HCT116 (cell line): ENCODE measurements around the gene FBH1.

Experiments
- EZH2 ChIP-seq: fragments of 200-600 bp; sonication (generic); IDR thresholded peaks from 2 replicates; pipeline ENCODE4 v1.6.1; 2017; ENCODE audit warnings: antibody characterized with exemption, mixed run types
- JUND ChIP-seq: IDR thresholded peaks from 2 replicates; pipeline ENCODE4 v1.6.1; 2012
- POLR2A ChIP-seq: IDR thresholded peaks from 2 replicates; pipeline ENCODE4 v1.7.0; 2011; ENCODE audit warnings: borderline replicate concordance; ENCODE audit not compliant: insufficient read depth, insufficient read length; ENCODE audit errors: extremely low read depth
- POLR2AphosphoS5 ChIP-seq: IDR thresholded peaks from 2 replicates; pipeline ENCODE4 v1.6.1; 2011; ENCODE audit warnings: mild to moderate bottlenecking, low read depth, low read length, moderate library complexity
- RAD21 ChIP-seq: IDR thresholded peaks from 2 replicates; pipeline ENCODE4 v1.6.1; 2012; ENCODE audit warnings: low read depth, mild to moderate bottlenecking
- REST ChIP-seq: IDR thresholded peaks from 2 replicates; pipeline ENCODE4 v1.6.1; 2012; ENCODE audit warnings: low read depth
- SP1 ChIP-seq: IDR thresholded peaks from 2 replicates; pipeline ENCODE4 v1.6.1; 2012; ENCODE audit warnings: low read depth
- YY1 ChIP-seq: IDR thresholded peaks from 2 replicates; pipeline ENCODE4 v1.6.1; 2011; ENCODE audit warnings: low read length, low read depth, moderate library complexity, mild to moderate bottlenecking; ENCODE audit not compliant: insufficient replicate concordance; ENCODE audit errors: extremely low read depth
- TF ChIP-seq, protein P1 (sequence below), 3 experiments: fragments of 200-600 bp in 1 of 3; sonication (generic) in 1 of 3; IDR thresholded peaks in 2 of 3; conservative IDR thresholded peaks in 1 of 3; 2 replicates each; pipeline ENCODE4 v1.5.1; 2012 to 2017; ENCODE audit warnings: low read depth in 2 of 3, low read length in 2 of 3, antibody characterized with exemption in 1 of 3, borderline replicate concordance in 1 of 3, control low read depth in 1 of 3, mild to moderate bottlenecking in 1 of 3, mixed read lengths in 1 of 3, mixed run types in 1 of 3, moderate library complexity in 1 of 3; ENCODE audit not compliant: insufficient read depth in 1 of 3
- TF ChIP-seq, protein P2 (sequence below): IDR thresholded peaks from 2 replicates; pipeline ENCODE4 v1.6.1; 2012

DNA sequence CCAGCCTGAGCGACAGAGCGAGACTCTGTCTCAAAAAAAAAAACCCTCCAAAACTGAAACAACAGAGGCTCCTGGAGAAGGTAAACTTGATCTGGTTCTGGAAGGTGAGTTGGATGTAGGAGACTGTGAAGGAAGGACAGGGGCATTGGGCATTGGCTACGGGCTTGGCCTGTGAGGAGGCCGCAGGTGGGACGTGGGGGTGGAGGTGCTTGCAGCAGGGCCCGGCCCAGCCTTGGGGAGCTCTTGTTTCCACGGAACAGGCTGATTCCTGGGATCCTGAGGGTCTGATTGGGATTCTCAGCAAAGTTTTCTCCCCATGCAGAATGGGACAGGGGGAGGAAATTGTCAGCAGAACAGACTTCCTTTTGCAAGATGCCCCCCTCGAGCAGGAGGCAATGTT lies 56.7 kb downstream of the FBH1 start:
- TF ChIP-seq POLR2A: no peak
- TF ChIP-seq, protein P1, sequence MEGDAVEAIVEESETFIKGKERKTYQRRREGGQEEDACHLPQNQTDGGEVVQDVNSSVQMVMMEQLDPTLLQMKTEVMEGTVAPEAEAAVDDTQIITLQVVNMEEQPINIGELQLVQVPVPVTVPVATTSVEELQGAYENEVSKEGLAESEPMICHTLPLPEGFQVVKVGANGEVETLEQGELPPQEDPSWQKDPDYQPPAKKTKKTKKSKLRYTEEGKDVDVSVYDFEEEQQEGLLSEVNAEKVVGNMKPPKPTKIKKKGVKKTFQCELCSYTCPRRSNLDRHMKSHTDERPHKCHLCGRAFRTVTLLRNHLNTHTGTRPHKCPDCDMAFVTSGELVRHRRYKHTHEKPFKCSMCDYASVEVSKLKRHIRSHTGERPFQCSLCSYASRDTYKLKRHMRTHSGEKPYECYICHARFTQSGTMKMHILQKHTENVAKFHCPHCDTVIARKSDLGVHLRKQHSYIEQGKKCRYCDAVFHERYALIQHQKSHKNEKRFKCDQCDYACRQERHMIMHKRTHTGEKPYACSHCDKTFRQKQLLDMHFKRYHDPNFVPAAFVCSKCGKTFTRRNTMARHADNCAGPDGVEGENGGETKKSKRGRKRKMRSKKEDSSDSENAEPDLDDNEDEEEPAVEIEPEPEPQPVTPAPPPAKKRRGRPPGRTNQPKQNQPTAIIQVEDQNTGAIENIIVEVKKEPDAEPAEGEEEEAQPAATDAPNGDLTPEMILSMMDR (IDR thresholded peaks at IDR 0.05 in 2 of 3, conservative IDR thresholded peaks at IDR 0.05 in 1 of 3; ENCODE audit: borderline replicate concordance in 1 of 3, insufficient read depth in 1 of 3, low read depth in 2 of 3, low read length in 2 of 3): no peak
- TF ChIP-seq, protein P2, sequence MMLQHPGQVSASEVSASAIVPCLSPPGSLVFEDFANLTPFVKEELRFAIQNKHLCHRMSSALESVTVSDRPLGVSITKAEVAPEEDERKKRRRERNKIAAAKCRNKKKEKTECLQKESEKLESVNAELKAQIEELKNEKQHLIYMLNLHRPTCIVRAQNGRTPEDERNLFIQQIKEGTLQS: no peak
- TF ChIP-seq EZH2: no peak
- no peak for TF ChIP-seq RAD21
- no peak for TF ChIP-seq JUND
- TF ChIP-seq SP1: no peak
- no peak for TF ChIP-seq POLR2AphosphoS5
- TF ChIP-seq YY1: no peak
- TF ChIP-seq REST: no peak
